HG02981 (cell line): Measurements from ENCODE around the gene SNAPC2.
"Not testable (repeated sequence)": the region's sequence is repeated elsewhere in the genome, so short reads cannot be mapped to it uniquely, and the experiment has no call there.

ENCODE experiments used
- ATAC-seq: cut with Tn5 transposase; IDR thresholded peaks from one replicate; pipeline ENCODE4 v1.9.1; 2021; ENCODE audit warnings: mild to moderate bottlenecking, moderate library complexity; ENCODE audit not compliant: unreplicated experiment

SNAPC2 gene

DNA sequence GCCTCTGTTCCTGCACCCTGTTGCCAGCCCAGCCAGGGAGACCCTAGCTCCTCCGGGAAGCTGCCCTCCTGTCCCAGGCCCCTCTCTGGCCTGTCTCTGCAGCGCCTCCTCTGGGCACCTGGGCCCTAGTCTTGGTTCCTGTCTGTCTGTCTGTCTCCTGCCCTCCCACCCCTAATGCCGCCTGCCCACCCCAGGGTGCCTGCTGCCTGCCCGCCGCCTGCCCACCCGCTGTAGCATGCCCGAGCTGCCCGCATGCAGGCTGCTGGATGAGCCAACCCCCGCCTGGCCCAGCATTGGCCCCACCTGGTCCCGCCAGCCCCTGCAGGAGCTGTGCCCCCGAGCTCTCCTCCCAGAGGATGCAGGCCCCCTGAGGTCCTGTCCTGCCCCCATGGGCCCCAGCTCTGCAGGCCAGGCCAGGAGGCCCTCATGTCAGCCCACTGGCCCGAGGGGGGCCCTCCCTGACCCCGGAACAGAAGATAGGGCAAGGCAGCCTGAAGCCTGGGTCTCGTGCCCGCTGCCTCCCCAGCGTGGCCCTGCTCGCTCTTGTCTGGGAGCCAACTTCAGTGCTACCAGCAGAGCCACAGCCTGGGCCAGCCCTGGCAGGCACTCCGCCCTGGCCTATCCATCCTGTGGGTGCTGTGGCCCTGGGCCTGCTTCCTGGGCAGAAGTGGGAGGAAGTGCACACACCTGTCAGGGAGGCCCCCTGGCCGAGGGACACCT, 11.2 kb upstream of the SNAPC2 start:
- no peak for ATAC-seq

DNA sequence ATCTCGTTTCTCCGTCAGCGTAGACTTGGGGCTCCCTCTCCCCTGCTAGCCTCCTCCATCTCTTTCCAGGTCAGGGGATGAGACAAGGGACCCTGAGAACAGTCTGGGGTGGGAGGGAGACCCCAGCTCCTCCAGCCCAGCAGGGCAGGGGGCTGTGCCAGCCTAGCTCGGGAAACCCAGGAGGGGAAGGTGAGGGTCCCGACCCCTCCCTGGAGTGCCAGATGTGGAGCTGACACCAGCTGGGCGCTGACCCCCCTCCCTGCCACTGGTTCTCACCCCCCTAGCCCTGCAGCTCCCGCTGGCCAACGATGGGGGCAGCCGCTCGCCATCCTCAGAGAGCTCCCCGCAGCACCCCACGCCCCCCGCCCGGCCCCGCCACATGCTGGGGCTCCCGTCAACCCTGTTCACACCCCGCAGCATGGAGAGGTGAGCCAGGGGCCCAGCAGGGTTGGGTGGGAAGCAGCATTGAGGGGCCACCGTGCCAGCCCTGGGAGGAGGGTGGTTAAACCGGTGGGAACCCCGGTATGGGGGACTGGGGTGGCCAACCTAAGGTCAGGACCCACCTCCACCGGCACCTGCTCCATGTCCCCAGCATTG, 10.6 kb upstream of the SNAPC2 start:
- no peak for ATAC-seq

DNA sequence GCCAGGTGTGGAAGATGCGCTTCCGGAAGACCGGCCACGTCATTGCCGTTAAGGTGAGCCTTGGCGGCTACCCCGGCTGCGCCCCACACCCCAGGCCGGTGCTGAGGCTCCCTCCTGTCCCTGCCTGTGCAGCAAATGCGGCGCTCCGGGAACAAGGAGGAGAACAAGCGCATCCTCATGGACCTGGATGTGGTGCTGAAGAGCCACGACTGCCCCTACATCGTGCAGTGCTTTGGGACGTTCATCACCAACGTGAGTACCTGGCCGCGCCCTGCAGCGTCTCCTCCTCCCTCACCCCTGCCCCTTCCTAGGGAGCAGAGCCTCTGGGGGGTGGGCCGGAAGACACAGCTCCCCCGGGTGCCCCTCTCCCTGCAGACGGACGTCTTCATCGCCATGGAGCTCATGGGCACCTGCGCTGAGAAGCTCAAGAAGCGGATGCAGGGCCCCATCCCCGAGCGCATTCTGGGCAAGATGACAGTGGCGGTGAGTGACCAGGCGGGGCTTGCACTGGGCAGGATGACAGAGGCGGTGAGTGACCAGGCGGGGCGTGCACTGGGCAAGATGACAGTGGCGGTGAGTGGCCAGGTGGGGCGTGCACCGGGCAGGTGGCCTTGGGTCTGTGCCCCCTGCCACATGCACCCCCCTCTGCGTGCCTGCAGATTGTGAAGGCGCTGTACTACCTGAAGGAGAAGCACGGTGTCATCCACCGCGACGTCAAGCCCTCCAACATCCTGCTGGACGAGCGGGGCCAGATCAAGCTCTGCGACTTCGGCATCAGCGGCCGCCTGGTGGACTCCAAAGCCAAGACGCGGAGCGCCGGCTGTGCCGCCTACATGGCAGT, 9.6 kb upstream of the SNAPC2 start:
- no peak for ATAC-seq

DNA sequence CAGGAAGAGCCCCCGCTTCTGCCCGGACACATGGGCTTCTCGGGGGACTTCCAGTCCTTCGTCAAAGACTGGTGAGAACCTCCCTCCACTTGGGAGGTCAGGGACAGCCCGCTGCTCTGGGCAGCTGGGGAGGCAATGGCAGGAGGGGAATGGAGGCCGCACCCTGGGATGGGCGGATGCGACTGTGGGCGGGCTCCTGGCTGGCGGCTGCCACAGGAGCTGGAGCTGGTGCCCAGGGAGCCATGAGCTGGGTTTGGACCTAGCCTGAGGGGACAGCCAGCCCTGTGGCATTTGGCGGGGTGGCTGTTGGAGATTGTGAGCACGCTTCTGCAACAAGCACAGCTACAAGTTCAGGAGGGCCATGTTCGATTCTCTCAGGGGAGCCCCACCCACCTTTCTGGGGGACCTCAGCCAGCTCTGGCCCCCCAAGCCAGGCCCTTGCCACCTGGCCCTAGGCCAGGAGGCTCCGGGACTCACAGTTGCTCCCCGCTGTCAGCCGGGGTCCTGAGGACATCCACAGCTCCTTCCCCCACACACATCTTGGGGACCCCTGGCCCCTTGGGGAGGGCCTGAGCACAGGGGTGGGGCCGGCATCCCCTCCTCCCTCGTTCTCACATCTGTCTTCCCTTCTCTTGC, 8.5 kb upstream of the SNAPC2 start:
- no peak for ATAC-seq

DNA sequence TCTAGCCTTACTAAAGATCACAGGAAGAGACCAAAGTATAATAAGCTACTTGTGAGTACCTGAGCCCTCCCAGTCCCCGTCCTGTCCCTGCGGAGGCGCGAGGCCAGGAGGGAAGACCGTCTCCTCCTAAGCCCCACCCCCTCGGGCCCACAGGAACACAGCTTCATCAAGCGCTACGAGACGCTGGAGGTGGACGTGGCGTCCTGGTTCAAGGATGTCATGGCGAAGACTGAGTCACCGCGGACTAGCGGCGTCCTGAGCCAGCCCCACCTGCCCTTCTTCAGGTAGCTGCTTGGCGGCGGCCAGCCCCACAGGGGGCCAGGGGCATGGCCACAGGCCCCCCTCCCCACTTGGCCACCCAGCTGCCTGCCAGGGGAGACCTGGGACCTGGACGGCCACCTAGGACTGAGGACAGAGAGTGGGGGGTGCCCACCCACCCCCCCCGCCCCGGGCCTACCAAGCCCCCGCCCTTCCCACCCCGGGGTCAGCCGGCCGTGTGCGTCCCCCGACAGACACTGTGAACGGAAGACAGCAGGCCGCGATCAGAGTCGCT, 7.9 kb upstream of the SNAPC2 start:
- ATAC-seq: no peak

DNA sequence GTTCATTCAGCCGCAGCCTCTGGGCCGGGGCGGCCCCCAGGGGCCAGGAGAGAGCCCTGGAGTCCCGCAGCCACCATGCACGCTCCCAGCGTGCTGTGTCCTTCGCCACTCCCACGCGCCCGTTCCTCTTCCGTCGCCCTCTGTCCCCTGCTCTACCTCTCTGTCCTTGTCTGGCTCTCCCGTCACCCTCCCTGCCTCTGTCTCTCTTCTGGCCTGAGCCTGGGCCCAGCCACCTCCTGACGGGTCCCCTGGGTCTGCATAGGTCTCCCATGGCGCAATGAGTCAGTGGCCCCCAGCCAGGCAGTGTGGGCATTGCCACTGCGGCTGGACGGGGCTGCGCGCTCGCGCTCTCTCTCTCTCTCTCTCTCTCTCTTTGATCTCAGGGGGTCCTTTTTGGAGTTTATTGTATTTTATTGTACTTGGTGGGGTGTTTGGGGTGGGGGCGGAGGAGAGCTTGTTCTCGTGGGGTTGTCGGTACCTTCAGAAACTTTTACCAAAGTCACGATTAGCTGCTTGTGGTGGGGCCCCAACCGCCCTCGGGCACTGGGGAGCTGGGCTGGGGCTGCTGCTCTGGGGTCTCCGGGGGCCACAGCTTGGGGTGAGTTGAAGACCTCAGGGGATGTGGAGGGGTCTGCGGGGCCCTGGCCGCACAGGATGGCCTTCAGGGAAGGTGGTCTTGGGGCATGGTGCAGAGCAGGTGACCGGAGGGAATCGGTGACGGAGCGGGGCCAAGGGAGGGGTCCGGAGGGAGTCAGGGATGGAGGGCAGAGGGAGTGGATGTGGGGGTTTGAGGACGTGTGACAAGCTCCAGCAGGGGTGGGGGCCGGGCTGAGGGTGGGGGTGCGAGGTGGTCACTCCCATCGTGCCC, 7.2 kb upstream of the SNAPC2 start:
- ATAC-seq: no peak

DNA sequence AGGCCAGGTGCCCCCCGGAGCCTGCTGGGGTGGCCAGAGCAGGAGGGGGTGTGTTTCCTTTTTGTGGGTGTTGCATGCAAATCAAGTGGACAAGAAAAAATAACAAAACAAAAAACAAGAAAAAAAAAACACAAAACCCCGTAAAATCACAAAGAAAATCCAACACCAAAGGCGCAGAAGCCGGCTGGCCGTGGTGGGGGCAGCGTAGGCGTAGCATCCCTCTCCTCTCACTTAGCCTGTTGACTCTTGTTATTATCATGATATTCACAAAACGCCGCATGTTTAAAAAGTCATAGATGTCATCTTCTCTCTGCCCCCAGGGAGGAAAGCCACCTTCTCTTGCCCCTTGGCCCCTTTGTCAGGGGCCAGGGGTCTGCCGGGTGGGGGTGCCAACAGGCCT, 6.5 kb upstream of the SNAPC2 start:
- no peak for ATAC-seq

DNA sequence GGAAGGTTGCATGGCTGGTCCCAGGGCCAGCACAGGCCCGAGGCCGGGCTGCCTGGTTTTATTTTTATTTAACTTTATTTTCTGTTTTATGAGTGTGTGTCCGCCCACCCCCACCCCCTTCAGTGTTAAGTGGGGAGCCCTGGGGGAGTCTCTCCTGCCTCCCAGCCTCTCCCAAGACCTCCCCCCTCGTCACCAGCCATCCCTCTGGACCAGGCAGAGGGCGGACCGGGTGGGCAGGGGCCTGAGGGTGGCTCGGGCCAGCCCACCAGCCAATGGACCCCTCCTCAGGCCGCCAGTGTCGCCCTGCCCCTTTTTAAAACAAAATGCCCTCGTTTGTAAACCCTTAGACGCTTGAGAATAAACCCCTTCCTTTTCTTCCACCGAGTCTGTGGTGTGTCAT, 6.0 kb upstream of the SNAPC2 start:
- no peak for ATAC-seq

DNA sequence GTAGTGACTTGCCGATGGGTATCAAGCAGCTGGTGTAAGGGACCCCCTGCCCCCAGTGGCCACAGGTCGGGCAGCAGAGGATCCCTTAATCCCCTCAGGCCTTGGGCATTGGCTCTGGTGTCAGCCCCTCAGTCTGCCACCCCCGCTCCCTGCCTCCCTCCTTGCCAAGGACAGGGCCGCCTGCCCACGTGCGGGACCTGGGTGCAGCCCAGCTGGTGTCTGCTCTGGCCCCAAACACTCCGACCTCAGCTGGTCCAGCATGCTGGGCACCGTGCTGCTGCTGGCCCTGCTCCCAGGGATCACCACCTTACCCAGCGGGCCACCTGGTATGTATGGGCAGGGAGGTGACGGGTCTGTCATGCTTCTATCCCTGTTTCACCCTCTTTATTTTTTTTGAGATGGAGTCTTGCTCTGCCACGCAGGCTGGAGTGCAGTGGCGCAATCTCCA, 5.5 kb upstream of the SNAPC2 start, which contains the start of gene TGFBR3L:
TSS of gene TGFBR3L (plus strand) at position 233 of the 448 bp plus-strand sequence.
- ATAC-seq: no peak

DNA sequence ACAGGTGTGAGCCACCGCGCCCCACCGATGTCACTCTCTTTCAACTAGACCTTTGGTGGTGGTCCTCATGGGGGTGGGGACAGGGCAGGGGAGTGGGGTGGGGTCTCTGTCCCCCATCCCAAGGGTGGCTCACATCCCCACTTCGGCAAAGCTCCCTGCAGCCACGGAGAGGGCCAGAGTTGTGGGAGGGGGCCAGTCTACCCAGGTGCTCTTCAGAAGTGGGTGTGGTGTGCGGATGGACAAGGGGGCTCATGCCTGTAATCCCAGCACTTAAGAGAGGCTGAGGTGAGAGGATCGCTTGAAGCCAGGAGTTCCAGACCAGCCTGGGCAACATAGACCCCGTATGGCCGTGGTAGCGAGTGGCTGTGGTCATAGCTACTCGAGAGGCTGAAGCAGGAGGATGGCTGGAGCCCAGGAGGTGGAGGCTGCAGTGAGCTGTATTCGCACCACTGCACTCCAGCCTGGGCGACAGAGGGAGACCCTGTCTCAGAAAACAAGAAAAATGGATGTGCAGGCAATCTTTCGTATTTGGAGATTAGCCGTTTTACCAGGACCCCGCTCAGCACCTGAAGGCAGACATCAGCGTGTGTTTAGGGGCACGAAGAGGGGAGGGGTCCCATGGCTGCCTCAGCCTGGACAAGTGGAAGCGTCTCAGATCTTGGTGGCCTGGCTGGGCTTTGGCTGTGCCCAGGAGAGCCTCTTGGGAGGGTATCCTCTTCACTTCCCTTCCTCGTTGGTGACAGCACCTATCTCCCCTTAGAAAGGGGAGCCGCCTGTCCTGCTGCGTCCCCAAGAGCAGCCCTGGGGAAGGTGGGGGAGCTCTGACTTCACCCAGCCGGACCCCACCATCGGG, 4.7 kb upstream of the SNAPC2 start:
- ATAC-seq: no peak

DNA sequence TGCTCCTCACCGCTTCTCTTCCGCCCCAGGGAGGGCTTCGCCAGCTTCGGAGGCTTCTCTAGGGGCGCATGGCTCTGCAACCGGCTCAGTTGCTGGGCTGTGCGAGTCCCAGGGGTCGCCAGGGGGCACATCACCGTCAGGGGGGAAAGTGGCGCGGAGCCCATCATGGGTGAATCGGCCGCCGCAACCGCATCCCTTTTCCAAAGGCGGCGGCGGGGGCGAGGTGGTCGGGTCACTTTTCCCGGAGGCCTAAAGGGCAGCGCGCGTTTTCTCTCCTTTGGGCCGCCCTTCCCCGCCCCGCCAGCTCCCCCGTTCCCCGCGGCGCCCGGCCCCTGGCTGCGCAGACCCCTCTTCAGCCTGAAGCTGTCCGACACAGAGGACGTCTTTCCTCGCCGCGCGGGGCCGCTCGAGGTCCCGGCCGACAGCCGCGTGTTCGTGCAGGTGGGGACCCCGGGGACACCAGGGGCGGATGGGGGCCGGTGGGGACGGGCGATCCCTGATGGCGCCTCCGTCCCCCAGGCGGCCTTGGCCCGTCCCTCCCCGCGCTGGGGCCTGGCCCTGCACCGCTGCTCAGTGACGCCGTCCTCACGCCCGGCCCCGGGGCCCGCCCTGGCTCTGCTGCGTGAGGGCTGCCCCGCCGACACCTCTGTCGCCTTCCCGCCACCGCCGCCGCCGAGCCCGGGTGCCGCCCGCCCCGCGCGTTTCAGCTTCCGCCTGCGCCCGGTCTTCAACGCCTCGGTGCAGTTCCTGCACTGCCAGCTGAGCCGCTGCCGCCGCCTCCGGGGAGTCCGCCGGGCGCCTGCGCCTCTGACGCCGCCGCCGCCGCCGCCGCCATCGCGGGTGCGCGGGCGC, 3.8 kb upstream of the SNAPC2 start:
- no peak for ATAC-seq

DNA sequence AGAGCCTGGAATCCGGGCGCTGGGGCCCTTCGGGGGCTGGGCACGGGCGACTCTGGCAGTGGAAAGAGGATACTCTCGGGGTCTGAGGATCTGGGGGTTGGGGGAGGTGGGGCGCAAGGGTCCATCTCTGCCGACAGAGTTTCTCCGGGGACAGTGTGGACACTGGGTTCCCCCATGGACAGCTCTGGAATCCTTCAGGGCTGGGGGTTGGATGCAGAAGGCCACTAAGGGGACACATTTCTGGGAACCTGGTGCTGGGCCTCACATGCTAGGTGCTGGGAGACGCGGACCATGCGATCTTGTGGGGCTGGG, 3.2 kb upstream of the SNAPC2 start:
- ATAC-seq: no peak

DNA sequence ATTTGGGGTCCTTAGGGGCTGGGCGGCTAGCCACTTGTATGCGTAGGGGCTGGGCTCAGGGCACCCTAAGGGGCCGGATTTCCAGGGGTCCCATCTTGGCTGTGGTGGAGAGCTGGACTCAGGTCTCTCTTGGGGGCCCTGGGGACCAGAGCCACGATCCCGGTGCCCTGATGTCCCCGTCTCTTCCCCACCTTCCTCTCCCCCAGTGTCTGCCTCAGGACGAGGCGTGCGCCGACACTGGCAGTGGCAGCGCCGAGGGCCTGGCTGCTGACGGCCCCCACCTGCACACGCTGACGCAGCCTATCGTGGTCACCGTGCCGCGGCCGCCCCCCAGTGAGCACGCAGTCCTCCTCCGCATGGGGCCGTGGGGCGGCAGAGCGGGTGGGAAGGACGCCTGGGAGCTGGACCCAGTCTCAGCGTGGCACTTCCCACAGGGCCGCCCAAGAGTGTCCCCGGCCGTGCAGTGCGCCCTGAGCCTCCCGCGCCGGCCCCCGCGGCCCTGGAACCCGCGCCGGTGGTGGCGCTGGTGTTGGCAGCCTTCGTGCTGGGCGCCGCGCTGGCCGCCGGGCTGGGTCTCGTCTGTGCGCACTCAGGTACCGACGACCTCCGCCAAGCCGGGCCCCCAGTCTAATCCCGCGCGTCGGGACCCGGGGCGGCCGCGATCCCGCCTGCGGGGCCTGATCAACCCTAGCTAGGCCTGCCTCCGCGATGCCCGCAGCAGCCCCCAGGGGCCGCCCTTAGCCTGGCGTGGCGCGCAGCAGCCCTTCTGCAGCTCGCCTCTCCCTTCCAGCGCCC, 2.7 kb upstream of the SNAPC2 start:
- ATAC-seq: no peak

DNA sequence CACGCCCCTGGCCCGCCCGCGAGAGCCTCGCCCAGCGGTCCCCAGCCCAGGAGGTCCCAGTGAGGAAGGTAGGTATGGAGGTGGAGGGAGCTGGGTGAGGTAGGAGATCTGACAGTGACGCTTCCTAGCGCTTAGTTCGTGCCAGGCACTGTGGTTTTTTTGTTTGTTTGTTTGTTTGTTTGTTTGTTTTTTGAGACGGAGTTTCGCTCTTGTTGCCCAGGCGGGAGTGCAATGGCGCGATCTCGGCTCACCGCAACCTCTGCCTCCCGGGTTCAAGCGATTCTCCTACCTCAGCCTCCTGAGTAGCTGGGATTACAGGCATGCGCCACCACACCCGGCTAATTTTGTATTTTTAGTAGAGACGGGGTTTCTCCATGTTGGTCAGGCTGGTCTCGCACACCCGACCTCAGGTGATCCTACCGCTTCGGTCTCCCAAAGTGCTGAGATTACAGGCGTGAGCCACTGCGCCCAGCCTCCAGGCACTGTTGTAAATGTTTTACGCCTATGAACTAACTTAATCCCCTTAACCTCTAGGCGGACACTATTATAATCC, 2.0 kb upstream of the SNAPC2 start:
- not testable (repeated sequence) for ATAC-seq

DNA sequence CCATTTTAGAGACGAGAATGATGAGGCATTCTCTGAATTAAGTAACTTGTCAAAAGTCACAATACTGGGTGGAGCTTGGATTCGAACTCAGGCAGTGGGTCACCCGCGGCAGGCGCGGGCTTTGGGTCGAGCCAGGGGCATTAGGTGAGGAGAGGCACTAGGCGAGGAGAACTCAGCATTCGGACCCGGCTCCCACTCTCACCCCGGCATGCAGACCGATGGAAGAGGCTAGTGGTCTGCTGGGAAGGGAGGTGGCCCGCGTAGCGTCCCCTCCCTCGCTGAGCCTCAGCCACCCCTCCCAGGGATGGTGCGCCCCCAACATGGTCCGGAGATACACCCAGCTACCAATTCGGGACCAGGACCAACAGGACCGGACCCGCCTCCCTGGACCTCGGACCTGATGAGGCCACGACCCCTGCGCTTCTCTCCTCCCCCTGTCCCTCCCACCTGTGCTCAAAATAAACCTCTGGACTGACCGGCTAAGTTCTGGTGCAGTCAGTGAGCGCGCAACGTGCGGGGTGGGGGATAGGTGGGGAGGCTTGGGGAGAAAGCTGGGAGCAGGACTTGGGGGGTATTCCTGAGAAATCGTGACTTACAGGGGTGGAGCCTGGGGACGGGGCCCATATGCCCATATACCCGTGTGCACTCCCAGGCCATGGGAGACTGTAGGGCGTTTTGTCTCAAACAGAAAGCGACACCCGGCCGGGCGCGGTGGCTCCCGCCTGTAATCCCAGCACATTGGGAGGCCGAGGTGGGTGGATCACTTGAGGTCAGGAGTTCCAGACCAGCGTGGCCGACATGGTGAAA, 1.3 kb upstream of the SNAPC2 start:
- no peak for ATAC-seq

DNA sequence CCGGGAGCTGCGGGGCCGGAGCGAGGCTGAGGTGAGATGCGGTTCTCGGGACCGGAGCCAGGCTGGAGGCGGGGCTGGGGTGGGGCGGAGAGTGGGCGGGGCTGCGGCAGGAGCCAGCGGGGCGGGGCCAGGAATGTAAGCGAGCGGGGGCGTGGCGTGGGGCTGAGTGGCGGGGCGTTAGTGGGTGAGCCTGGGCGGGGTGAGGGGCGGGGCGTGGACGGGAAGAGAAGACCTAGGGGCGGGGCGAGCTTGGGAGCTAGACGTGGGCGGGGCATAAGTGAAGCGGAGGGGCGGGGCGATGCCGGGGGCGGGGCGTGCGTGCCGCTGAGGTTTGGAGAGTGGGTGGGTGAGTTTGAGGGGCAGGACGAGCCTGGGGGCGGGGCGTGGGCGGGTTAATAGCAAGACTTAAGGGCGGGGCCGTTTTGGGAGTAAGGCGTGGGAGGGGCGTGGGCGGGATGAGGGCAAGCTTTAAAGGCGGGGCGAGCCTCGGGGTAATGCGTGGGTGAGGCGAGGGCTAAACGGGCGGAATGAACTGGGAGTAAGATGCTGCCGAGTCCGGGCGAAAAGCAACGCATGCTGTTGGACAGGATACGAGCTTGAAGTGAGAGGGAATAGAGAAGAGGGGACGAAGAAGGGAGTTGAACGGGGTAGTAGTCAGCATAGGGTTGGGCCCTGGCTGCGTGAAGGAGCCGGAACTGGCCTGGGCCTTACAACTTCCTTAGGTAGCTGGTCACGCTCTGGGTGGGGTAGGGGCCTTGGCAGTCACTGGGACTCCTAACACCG, 572 bp downstream of the SNAPC2 start:
- peak; percentile 37 for ATAC-seq
